ENCODE measurements around the gene RPL35A.

DNA sequence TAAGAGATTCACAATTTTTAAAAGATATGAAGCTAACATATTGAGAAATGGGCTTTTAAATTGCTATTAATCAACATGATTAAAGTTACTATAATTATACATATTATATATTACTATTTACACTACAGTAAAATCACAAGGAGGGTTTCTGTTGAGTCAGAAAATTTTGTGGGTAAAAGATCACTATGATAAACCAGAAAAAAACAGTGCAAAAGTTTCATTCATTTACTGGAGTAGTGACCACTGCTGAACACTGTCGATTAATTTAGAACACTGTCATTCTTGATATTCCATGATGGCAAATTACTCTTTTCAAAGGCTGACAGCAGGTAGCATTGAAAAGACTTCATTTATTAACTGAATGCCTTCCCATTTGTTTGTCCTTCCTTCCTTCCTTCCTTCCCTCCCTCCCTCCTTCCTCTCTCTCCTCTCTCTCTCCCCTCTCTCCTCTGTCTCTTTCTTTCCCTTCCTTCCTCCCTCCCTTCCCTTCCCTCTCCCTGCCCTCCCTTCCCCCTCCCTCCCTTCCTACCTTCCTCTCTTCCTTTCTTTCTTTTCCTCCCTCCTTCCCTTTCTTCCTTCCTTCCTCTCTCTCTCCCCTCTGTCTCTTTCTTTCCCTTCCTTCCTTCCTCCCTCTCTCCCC lies 9.1 kb upstream of the RPL35A start:
- TF ChIP-seq, protein P1, sequence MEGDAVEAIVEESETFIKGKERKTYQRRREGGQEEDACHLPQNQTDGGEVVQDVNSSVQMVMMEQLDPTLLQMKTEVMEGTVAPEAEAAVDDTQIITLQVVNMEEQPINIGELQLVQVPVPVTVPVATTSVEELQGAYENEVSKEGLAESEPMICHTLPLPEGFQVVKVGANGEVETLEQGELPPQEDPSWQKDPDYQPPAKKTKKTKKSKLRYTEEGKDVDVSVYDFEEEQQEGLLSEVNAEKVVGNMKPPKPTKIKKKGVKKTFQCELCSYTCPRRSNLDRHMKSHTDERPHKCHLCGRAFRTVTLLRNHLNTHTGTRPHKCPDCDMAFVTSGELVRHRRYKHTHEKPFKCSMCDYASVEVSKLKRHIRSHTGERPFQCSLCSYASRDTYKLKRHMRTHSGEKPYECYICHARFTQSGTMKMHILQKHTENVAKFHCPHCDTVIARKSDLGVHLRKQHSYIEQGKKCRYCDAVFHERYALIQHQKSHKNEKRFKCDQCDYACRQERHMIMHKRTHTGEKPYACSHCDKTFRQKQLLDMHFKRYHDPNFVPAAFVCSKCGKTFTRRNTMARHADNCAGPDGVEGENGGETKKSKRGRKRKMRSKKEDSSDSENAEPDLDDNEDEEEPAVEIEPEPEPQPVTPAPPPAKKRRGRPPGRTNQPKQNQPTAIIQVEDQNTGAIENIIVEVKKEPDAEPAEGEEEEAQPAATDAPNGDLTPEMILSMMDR (IDR thresholded peaks at IDR 0.05): no peak
- no peak for TF ChIP-seq POLR2A (IDR thresholded peaks at IDR 0.05)
